Spleen (tissue), 7 donors: ENCODE data around the gene KCNK5.

Source experiments
- POLR2A ChIP-seq, 3 donors: fragments of 450-650 bp; IDR thresholded peaks; one replicate each; pipeline ENCODE4 v1.5.1; 2017; ENCODE audit warnings: antibody characterized with exemption in 3 of 3, mild to moderate bottlenecking in 1 of 3
- POLR2AphosphoS5 ChIP-seq, 3 donors: sonication (generic); formaldehyde crosslinking; IDR thresholded peaks; one replicate each; pipeline ENCODE4 v1.5.1; 2017; ENCODE audit warnings: antibody characterized with exemption in 3 of 3
- TF ChIP-seq, protein P1 (sequence below), 11 experiments: fragments of 200-600 bp in 7 of 11; fragments of 450-650 bp in 4 of 11; sonication (generic) in 4 of 11; IDR thresholded peaks in 8 of 11; conservative IDR thresholded peaks in 3 of 11; 1 replicate in 7 of 11; 2 replicates in 4 of 11; pipeline versions ENCODE4 v1.4.0 to v1.8.0; 2016 to 2021; ENCODE audit warnings: antibody characterized with exemption in 11 of 11, inconsistent platforms in 4 of 11, mild to moderate bottlenecking in 1 of 11
- donor health status: DM: no; HTN: no; CAD: no; lungs with moderate emphysema.
- donor health status: DM: no; HTN: no; CAD: no.
- donor health status: DM: no; HTN: no; CAD: no.

DNA sequence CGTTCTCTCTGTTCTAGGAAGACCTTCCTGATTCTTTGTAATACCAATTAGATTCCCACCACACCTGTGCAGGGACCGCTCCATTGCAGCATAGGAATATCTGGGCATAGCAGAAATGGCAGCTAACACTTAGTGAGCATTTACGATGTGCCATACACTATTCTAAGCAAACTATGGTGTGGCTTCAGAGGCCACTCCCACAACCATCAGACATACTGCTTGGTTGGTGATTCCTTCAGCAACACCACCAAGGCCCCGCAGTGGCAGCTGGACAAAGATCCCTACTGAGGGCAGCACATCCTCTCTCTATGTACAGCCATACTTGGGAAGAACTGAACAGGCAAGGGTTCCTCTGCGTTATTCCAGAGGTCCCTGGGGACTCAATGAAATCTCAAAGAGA is 6.2 kb downstream of the KCNK5 start:
- TF ChIP-seq, protein P1, sequence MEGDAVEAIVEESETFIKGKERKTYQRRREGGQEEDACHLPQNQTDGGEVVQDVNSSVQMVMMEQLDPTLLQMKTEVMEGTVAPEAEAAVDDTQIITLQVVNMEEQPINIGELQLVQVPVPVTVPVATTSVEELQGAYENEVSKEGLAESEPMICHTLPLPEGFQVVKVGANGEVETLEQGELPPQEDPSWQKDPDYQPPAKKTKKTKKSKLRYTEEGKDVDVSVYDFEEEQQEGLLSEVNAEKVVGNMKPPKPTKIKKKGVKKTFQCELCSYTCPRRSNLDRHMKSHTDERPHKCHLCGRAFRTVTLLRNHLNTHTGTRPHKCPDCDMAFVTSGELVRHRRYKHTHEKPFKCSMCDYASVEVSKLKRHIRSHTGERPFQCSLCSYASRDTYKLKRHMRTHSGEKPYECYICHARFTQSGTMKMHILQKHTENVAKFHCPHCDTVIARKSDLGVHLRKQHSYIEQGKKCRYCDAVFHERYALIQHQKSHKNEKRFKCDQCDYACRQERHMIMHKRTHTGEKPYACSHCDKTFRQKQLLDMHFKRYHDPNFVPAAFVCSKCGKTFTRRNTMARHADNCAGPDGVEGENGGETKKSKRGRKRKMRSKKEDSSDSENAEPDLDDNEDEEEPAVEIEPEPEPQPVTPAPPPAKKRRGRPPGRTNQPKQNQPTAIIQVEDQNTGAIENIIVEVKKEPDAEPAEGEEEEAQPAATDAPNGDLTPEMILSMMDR (IDR thresholded peaks at IDR 0.05 in 8 of 11, conservative IDR thresholded peaks at IDR 0.05 in 3 of 11): no peak
- TF ChIP-seq POLR2A (IDR thresholded peaks at IDR 0.05) (no peak), POLR2AphosphoS5 (IDR thresholded peaks at IDR 0.05) (no peak)
